PC-9 (cell line): ENCODE measurements around the gene PTPRR. TPM values are rescaled to one million over a fixed set of nuclear protein-coding genes. Genes with fewer than 3 reads are reported as not detected.
A peak's percentile ranks its signal among the peaks of the same experiment; 100 is the strongest.

Experiments used
- BruUV-seq: library from RNA; stranded (reverse); fragments of 400-500 nt; replicated peaks from 2 replicates; lab custom pipeline; 2021; lab: Mats Ljungman, UMichigan
- CTCF ChIA-PET: fragments of 300-600 bp; sonication (Branson Sonifier 250); formaldehyde crosslinking; loops from one replicate; lab custom pipeline; 2022; ENCODE audit warnings: antibody characterized with exemption; lab: Charles Lee
- POLR2A ChIA-PET: fragments of 300-600 bp; sonication (Branson Sonifier 250); formaldehyde crosslinking; loops from one replicate; lab custom pipeline; 2022; ENCODE audit warnings: antibody characterized with exemption; ENCODE audit not compliant: unreplicated experiment; lab: Charles Lee
- DNase-seq, 2 experiments: peaks; one replicate each; pipeline versions ENCODE4 v3.0.0 to v3.0.0-alpha.2; 2015 to 2022; ENCODE audit warnings: mixed read lengths in 1 of 2
- H2AFZ ChIP-seq: fragments of 200-600 bp; sonication (generic); 2 replicates; pipeline ENCODE4 v1.8.1; 2017; ENCODE audit warnings: antibody characterized with exemption
- H3F3A ChIP-seq: fragments of 200-600 bp; sonication (generic); 2 replicates; pipeline ENCODE4 v1.8.1; 2017; ENCODE audit warnings: antibody characterized with exemption, mild to moderate bottlenecking, low read depth; ENCODE audit not compliant: insufficient read depth
- H3K27ac ChIP-seq: fragments of 200-600 bp; sonication (generic); 2 replicates; pipeline ENCODE4 v1.6.1; 2016; ENCODE audit warnings: mixed run types
- H3K27me3 ChIP-seq: fragments of 200-600 bp; sonication (generic); 2 replicates; pipeline ENCODE4 v1.6.1; 2016; ENCODE audit warnings: low read depth, mixed run types; ENCODE audit not compliant: insufficient read depth
- H3K36me3 ChIP-seq: fragments of 200-600 bp; sonication (generic); 2 replicates; pipeline ENCODE4 v1.6.1; 2016; ENCODE audit warnings: low read depth, mixed run types
- H3K4me1 ChIP-seq: fragments of 200-600 bp; sonication (generic); replicated peaks from 2 replicates; pipeline ENCODE4 v1.6.1; 2016; ENCODE audit warnings: mixed run types; ENCODE audit not compliant: insufficient read depth
- H3K4me2 ChIP-seq: fragments of 200-600 bp; sonication (generic); 2 replicates; pipeline ENCODE4 v1.6.1; 2017; ENCODE audit warnings: mixed run types
- H3K4me3 ChIP-seq: fragments of 200-600 bp; sonication (generic); 2 replicates; pipeline ENCODE4 v1.6.1; 2016; ENCODE audit warnings: mixed run types
- H3K79me2 ChIP-seq: fragments of 200-600 bp; sonication (generic); 2 replicates; pipeline ENCODE4 v1.6.1; 2017; ENCODE audit warnings: low read depth, mixed run types
- H3K9me2 ChIP-seq: fragments of 200-600 bp; sonication (generic); 2 replicates; pipeline ENCODE4 v1.8.1; 2017; ENCODE audit warnings: mild to moderate bottlenecking; ENCODE audit not compliant: insufficient read depth
- H3K9me3 ChIP-seq: fragments of 200-600 bp; sonication (generic); 2 replicates; pipeline ENCODE4 v1.8.1; 2016; ENCODE audit warnings: low read depth; ENCODE audit not compliant: insufficient read depth
- H4K20me1 ChIP-seq: fragments of 200-600 bp; sonication (generic); 2 replicates; pipeline ENCODE4 v1.8.1; 2017; ENCODE audit not compliant: insufficient read depth
- CTCF ChIP-seq: fragments of 200-600 bp; sonication (generic); conservative IDR thresholded peaks from 2 replicates; pipeline ENCODE4 v1.6.1; 2017; ENCODE audit warnings: mixed run types, antibody characterized with exemption, mild to moderate bottlenecking, moderate library complexity
- EZH2 ChIP-seq: fragments of 200-600 bp; sonication (generic); IDR thresholded peaks from 2 replicates; pipeline ENCODE4 v1.8.0; 2017; ENCODE audit warnings: antibody characterized with exemption, low read depth
- intact Hi-C: fragments of 100-400 bp; cut with micrococcal nuclease; formaldehyde crosslinking; loops from one replicate; pipeline ENCODE4 v1.10.0; 2022; ENCODE audit not compliant: unreplicated experiment
- total RNA-seq: library from RNA; stranded (reverse); gene quantifications from 2 replicates; pipeline ENCODE4 v1.2.3, GENCODE V29; 2021

The PTPRR gene
- total RNA-seq, 1 experiment from 2014 or later, result 12.2 TPM

GRCh38 chr12:70667253-70667652 is 253.3 kb downstream of the PTPRR start:
- Histone ChIP-seq H3K36me3 (no peaks in the 10 kb centered on the region), H3K9me2 (no peaks in the 10 kb centered on the region), H2AFZ (no peak overlapping the region), H3F3A (no peaks in the 10 kb centered on the region), H3K4me3 (no peak overlapping the region), H4K20me1 (no peaks in the 10 kb centered on the region), H3K27me3 (no peaks in the 10 kb centered on the region), H3K9me3 (no peaks in the 10 kb centered on the region), H3K4me2 (no peak overlapping the region), H3K27ac (no peak overlapping the region), H3K4me1 (no peaks in the 10 kb centered on the region), H3K79me2 (no peaks in the 10 kb centered on the region)
- intact Hi-C loops, result no loop called here
- CTCF ChIA-PET, result no interaction called here
- POLR2A ChIA-PET, result no interaction called here
- DNase-seq, result no peak
- no peak for TF ChIP-seq EZH2
- no peak for TF ChIP-seq CTCF
- no TSS peak for BruUV-seq

- intact Hi-C loops, result no loop called here
- H4K20me1 ChIP-seq, result no peaks in the 10 kb centered on the region
- no peaks in the 10 kb centered on the region for H3K27me3 ChIP-seq
- no TSS peak for BruUV-seq
- no peaks in the 10 kb centered on the region for H3K79me2 ChIP-seq
- no peak overlapping the region for H3K4me2 ChIP-seq
- ChIA-PET CTCF (interaction anchor here (0.6 kb wide), 1 partner anchor 20 kb away, joined by 3 read pairs; no protein-coding TSS in a partner anchor), POLR2A (no interaction called here)
- no peak overlapping the region for H3K27ac ChIP-seq
- peaks cover 8% of the 10 kb centered on the region; the same call in 1 of the 2 replicates for H3K4me1 ChIP-seq
- TF ChIP-seq EZH2, result no peak
- TF ChIP-seq CTCF, result no peak
- H2AFZ ChIP-seq, result no peak overlapping the region
- H3K36me3 ChIP-seq, result no peaks in the 10 kb centered on the region
- no peaks in the 10 kb centered on the region for H3K9me2 ChIP-seq
- no peak overlapping the region for H3K4me3 ChIP-seq
- no peak for DNase-seq
- H3F3A ChIP-seq, result peaks cover 4% of the 10 kb centered on the region; the same call in 1 of the 2 replicates
- no peaks in the 10 kb centered on the region for H3K9me3 ChIP-seq
Observed at GRCh38 chr12:70666364-70666763, 254.2 kb downstream of the PTPRR start.

GRCh38 chr12:70664465-70664881 is 256.1 kb downstream of the PTPRR start:
- no peaks in the 10 kb centered on the region for H3K9me2 ChIP-seq
- no peaks in the 10 kb centered on the region for H3K9me3 ChIP-seq
- no peaks in the 10 kb centered on the region for H4K20me1 ChIP-seq
- BruUV-seq, result no TSS peak
- DNase-seq, result no peak
- intact Hi-C loops, result no loop called here
- H3K36me3 ChIP-seq, result no peaks in the 10 kb centered on the region
- no peak overlapping the region for H3K4me2 ChIP-seq
- 0 out of 2 replicates have a peak overlapping the region, but pooled peaks have one; percentile 4 for H2AFZ ChIP-seq
- no peaks in the 10 kb centered on the region for H3K79me2 ChIP-seq
- peaks cover 4% of the 10 kb centered on the region; the same call in 1 of the 2 replicates for H3F3A ChIP-seq
- TF ChIP-seq EZH2 (no peak), CTCF (no peak)
- H3K27me3 ChIP-seq, result no peaks in the 10 kb centered on the region
- ChIA-PET POLR2A (no interaction called here), CTCF (interaction anchor here (0.9 kb wide), 1 partner anchor 19 kb away, joined by 3 read pairs; no protein-coding TSS in a partner anchor)
- H3K4me1 ChIP-seq, result peaks cover 18% of the 10 kb centered on the region; the same call in 1 of the 2 replicates
- H3K27ac ChIP-seq, result no peak overlapping the region
- no peak overlapping the region for H3K4me3 ChIP-seq
